IPS-18c (cell line): ENCODE data around the gene ZNF20.
A peak's percentile ranks its signal among the peaks of the same experiment; 100 is the strongest.

Source experiments
- H3K4me3 ChIP-seq: 2 replicates; pipeline ENCODE4 v1.7.0; 2013; ENCODE audit warnings: low read depth, mild to moderate bottlenecking, low read length, moderate library complexity; ENCODE audit not compliant: insufficient read depth
- H3K9me3 ChIP-seq: one replicate; pipeline ENCODE4 v1.6.1; 2013; ENCODE audit warnings: mild to moderate bottlenecking, low read length, moderate library complexity; ENCODE audit not compliant: control insufficient read depth, insufficient read depth

Gene ZNF20

GRCh38 chr19:12139885-12140544, at the start of gene ZNF20:
ZNF20 (minus strand) TSS chr19:12140350; CDS start chr19:12140182, 168 bp downstream.
- Histone ChIP-seq H3K9me3 (peaks cover 22% of the 10 kb centered on the region), H3K4me3 (peak within 1 kb of the TSS; percentile 90)

DNA sequence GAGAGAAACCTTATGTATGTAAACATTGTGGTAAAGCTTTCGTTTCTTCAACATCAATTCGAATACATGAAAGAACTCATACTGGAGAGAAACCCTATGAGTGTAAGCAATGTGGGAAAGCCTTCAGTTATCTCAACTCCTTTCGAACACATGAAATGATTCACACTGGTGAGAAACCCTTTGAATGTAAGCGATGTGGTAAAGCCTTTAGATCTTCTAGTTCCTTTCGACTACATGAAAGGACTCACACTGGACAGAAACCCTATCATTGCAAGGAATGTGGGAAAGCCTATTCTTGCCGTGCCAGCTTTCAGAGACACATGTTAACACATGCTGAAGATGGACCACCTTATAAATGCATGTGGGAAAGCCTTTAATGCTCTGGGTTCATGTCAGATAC, 47.5 kb upstream of the ZNF20 start:
- Histone ChIP-seq H3K4me3 (no peak overlapping the region), H3K9me3 (peaks cover 21% of the 10 kb centered on the region)

DNA sequence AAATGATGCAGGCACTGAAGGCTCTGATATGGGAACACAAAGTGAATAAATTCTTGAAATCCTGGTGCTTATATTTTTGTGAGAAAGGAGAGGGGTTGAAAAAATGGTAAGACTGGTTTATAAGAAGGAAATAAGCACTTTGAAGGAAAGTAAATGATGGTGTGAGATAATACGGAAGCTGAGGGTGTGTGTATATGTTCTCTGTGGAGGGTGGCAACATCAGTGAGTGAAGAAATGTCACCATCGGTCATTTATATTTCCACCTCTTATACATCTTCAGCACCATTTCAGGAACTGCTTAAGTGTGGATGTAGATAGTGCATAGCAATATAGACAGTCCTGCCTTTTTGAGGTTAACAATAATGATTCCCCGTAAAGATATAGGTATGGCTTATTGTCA, 40.2 kb upstream of the ZNF20 start:
- Histone ChIP-seq H3K9me3 (peaks cover 12% of the 10 kb centered on the region), H3K4me3 (no peak overlapping the region)

DNA sequence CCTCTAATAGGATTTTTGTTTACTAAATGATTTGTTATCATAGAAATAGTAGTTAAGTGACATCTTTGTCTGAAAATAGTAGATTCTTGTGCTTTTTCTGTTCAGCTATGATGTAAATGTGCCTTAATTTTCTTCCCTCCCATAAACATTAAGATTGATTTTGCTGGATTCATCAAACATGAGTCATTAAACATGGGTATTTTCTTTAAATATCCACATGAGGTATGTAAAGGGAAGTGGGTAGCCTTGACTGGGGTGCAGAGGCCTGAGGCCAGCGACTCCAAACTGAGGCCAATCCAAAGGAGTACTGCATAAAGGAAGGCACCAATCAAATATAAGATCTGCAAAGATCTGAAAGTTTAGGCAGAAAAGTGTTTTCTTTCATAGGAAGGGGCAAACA, 26.5 kb upstream of the ZNF20 start:
- Histone ChIP-seq H3K4me3 (no peak overlapping the region), H3K9me3 (no peaks in the 10 kb centered on the region)

DNA sequence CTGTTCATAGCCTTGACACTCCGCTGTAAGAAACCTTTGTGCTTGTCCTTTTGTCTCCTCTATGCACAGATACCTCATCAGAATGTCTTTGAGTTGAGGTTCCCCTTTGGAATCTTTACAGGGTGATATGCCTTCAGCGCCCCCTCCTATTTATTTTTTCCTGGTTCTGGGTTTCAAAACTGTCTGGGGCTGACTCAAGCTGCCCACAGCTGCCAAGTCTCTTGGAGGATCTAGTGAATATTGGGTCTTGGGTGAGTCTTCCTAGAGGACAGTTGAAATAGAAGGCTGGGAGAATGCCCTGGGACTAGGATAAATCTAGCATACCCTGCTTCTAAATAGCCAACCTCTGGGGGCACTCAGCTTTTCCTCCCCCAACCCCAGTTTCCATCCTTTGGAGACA, 23.7 kb upstream of the ZNF20 start:
- Histone ChIP-seq H3K4me3 (peak overlapping the region; percentile 91), H3K9me3 (peaks cover 3% of the 10 kb centered on the region)

GRCh38 chr19:12162882-12163806, 23.0 kb upstream of the ZNF20 start, which contains the start of gene ZNF136:
ZNF136 (plus strand) TSS chr19:12163096; CDS start chr19:12163204, 108 bp downstream.
- Histone ChIP-seq H3K9me3 (peaks cover 3% of the 10 kb centered on the region), H3K4me3 (peak within 1 kb of the TSS; percentile 91)

DNA sequence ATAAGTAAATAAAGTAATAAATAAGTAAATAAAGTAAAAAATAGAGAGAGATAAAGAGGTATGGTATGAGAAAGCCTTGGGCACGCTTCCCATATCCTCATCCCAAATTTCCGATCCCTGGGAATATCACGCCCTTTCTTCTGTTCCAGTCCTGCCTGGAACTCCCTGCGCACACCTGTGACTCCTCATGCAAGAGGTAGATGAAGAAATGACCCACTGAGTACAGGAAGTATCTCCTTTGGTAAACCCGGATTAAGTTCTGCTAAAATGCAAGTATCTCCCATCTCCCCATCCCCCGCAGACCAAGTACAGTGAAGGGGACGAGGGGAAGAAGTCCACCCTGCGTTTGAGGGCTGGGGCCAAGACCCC, 22.3 kb upstream of the ZNF20 start:
- Histone ChIP-seq H3K4me3 (peak overlapping the region; percentile 91), H3K9me3 (peaks cover 3% of the 10 kb centered on the region)

GRCh38 chr19:12159773-12160414, 19.7 kb upstream of the ZNF20 start:
- H3K9me3 ChIP-seq = peaks cover 3% of the 10 kb centered on the region

DNA sequence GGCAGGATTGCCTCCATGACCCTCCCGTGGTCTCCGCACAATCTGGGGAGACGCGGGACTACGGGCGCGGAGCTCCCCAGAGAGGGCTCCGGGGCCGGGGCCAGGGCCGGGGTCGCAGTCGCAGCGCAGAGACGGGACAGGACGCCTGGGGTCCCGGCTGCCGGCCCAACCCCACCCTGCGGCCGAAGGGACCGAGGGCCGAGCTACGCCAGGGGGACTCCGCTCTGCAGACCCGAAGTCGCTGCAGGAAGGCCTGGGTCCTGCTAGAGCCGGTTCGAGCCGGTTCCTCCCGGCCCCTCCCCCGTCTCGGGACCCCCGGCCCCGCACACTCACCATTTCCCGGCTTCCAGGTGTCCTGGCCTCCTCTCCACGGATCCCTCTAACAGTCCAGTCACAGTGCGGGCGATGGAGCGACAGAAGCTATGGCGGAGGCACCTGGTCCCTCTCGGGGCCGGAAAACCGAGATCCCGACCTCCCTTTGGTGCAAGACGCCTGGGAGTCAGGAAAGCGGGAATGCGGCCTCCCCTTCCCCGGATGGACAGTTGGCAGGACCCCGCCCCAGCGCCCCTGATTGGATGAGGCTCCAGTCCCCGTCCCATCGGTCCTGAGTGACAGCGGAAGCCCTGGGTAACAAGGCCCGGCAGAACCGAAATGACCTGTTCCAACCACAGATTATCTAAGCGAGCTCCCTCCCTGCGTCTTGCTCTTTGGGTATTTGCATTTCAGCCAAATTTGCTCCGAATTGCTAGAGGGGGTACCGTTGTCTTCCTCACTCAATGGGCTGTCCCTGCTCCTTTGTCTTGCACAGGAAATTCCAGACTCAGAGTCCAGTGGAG, 16.3 kb upstream of the ZNF20 start, which contains the start of gene ZNF625:
TSS of gene ZNF625 (minus strand) at position 512 of the 836 bp plus-strand sequence. CDS start at position 336, 176 bp downstream.
- H3K4me3 ChIP-seq = peak within 1 kb of the TSS; percentile 80
- H3K9me3 ChIP-seq = peaks cover 5% of the 10 kb centered on the region

More at GRCh38 chr19:12159773-12160414, 19.7 kb upstream of the ZNF20 start:
- no peak overlapping the region for H3K4me3 ChIP-seq

DNA sequence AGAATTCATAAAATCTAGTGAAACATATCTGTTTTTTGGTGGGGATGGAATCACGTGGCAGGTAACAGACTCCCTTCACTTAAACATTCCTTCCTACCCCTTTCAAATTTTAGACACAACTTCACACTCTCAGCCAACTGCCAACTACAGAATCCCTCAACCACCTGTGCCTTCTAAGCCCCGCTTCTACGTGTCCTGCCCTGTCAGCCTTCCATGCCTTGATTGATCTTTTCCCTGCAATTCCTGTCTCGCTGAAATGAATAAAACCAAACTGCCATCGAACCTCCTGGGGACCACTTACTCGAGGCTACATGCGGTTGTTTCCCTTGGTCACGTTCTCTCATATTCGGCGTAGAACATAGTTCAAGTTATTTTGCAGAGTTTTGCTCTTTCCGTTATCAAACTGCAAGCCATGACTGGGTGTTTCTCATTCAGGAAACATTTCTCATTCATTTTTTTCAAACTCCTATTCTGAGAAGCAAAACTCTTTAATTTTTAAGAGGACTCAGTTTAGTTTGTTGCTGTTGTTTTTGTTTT, 15.2 kb upstream of the ZNF20 start:
- peak overlapping the region; percentile 80 for H3K4me3 ChIP-seq
- H3K9me3 ChIP-seq = peaks cover 5% of the 10 kb centered on the region

DNA sequence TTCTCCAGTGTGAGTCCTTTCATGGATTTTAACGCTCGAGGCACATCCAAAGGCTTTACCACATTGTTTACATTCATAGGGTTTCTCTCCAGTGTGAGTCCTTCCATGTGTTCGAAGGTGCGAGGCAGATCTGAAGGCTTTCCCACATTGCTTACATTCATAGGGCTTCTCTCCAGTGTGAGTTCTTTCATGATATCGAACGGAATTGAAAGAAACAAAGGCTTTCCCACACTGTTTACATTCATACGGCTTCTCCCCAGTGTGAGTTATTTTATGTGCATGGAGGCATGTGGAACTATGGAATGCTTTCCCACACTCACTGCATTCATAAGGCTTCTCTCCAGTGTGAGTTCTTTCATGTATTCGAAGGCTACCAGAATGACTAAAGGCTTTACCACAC, 5.2 kb upstream of the ZNF20 start:
- H3K4me3 ChIP-seq = no peak overlapping the region
- peaks cover 25% of the 10 kb centered on the region for H3K9me3 ChIP-seq

- H3K4me3 ChIP-seq = no peak overlapping the region
Measured at GRCh38 chr19:12141405-12141736, 1.2 kb upstream of the ZNF20 start.

DNA sequence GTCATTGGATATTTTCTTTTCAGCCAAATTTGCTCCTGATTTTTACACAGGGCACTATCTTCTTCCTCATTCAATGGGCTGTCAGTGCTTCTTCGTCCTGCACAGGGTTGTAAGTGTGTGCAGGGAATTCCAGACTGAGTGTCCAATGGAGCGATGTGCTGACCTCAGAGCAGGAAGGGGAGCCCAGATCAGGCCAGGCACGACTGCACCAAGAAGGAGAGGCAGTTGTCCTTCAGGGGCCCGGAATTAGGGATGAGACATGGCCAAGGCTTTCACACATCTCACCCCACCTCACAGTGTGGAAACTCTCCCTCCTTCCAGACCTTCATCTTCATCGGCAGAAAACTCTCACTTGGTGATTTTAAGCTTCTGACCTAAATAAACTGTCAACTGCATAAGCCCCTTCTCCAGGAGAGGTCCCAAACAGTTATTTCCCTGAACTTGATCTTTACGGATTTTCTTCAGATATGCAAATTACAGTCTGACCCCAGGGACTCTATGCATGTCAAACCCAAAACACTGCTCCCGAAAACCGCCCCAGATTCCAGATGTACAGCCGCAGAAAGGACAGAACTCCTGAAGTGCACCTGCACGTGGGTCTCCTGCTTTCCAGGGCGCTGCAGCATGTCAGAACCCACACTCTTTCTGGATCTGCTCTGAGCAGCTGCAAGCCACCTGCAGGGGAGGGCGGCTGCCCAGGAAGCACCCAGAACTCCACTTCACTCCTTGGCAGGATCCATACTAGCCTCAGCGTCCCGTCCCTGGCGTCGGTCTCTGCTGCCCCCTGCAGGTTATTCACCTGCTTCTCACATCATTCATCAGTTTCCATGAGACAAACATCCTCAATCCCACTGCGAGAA, 625 bp upstream of the ZNF20 start:
- H3K9me3 ChIP-seq = peaks cover 20% of the 10 kb centered on the region
- H3K4me3 ChIP-seq = peak overlapping the region; percentile 15; the same call in 1 of the 2 replicates

More at GRCh38 chr19:12141405-12141736, 1.2 kb upstream of the ZNF20 start:
- H3K9me3 ChIP-seq = peaks cover 22% of the 10 kb centered on the region

DNA sequence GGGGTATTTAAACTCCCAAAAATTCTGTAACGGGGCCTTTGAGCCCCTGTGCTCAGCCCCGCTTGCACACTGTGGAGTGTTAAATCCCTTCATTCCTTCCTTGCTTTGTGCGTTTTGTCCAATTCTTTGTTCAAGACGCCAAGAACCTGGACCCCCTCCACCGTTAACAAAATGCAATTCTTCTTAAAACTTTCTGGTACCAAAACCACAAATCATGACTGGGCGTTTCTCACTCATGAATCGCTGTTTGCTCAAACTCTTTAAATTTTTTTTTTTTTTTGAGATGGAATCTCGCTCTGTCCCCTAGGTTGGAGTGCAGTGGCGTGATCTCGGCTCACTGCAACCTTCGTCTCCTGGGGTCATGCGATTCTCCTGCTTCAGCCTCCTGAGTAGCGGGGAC, 881 bp downstream of the ZNF20 start:
- Histone ChIP-seq H3K9me3 (peaks cover 26% of the 10 kb centered on the region), H3K4me3 (peak overlapping the region; percentile 90)

GRCh38 chr19:12137221-12137940, 2.8 kb downstream of the ZNF20 start:
- Histone ChIP-seq H3K9me3 (peaks cover 38% of the 10 kb centered on the region), H3K4me3 (no peak overlapping the region)
